Astrocyte (in vitro differentiated cells and primary cell): Measurements from ENCODE around the gene XPNPEP1. TPM values are rescaled to one million over a fixed set of nuclear protein-coding genes. Genes with fewer than 3 reads are reported as not detected.

ENCODE experiments used
- DNase-seq: peaks from one replicate; pipeline ENCODE4 v3.0.0-alpha.2; 2010; ENCODE audit warnings: low read depth
- FAIRE-seq: peaks from 2 replicates; lab custom pipeline; 2011; peaks lifted over from hg19 to GRCh38; lab: Jason Lieb, UNC
- H2AFZ ChIP-seq: 2 replicates; pipeline ENCODE4 v1.6.0; 2012; ENCODE audit warnings: low read depth, low read length, inconsistent platforms
- H3K27ac ChIP-seq: 2 replicates; pipeline ENCODE4 v1.5.1; 2011; ENCODE audit warnings: low read depth, low read length, inconsistent platforms
- H3K27me3 ChIP-seq: 2 replicates; pipeline ENCODE4 v1.6.0; 2011; ENCODE audit warnings: low read length, inconsistent platforms; ENCODE audit not compliant: insufficient read depth
- H3K36me3 ChIP-seq: 2 replicates; pipeline ENCODE4 v1.5.1; 2011; ENCODE audit warnings: low read length, inconsistent platforms; ENCODE audit not compliant: insufficient read depth
- H3K4me1 ChIP-seq: 2 replicates; pipeline ENCODE4 v1.5.1; 2011; ENCODE audit warnings: low read length, inconsistent platforms; ENCODE audit not compliant: insufficient read depth
- H3K4me2 ChIP-seq: 2 replicates; pipeline ENCODE4 v1.6.0; 2012; ENCODE audit warnings: low read length, inconsistent platforms
- H3K4me3 ChIP-seq: 2 replicates; pipeline ENCODE4 v1.5.1; 2011; ENCODE audit warnings: low read depth, mild to moderate bottlenecking, low read length, inconsistent platforms; ENCODE audit not compliant: insufficient read depth
- H3K79me2 ChIP-seq: 2 replicates; pipeline ENCODE4 v1.6.0; 2012; ENCODE audit warnings: mild to moderate bottlenecking, low read length, inconsistent platforms; ENCODE audit not compliant: insufficient read depth
- H3K9ac ChIP-seq: 2 replicates; pipeline ENCODE4 v1.6.0; 2012; ENCODE audit warnings: mild to moderate bottlenecking, low read length, inconsistent platforms
- H3K9me3 ChIP-seq: 2 replicates; pipeline ENCODE4 v1.5.1; 2012; ENCODE audit warnings: low read depth, mild to moderate bottlenecking, low read length, inconsistent platforms; ENCODE audit not compliant: insufficient read depth
- H4K20me1 ChIP-seq: 2 replicates; pipeline ENCODE4 v1.6.0; 2012; ENCODE audit warnings: low read length, inconsistent platforms; ENCODE audit not compliant: insufficient read depth
- H3K27ac Mint-ChIP-seq: one replicate; pipeline ENCODE4 v1.8.0; 2021; ENCODE audit warnings: mild to moderate bottlenecking, mixed read lengths; ENCODE audit not compliant: unreplicated experiment
- H3K27me3 Mint-ChIP-seq: one replicate; pipeline ENCODE4 v1.8.0; 2021; ENCODE audit warnings: low read depth, mixed read lengths; ENCODE audit not compliant: unreplicated experiment
- H3K36me3 Mint-ChIP-seq: one replicate; pipeline ENCODE4 v1.8.0; 2021; ENCODE audit warnings: low read depth, mixed read lengths; ENCODE audit not compliant: unreplicated experiment
- H3K4me1 Mint-ChIP-seq: one replicate; pipeline ENCODE4 v1.8.0; 2021; ENCODE audit warnings: low read depth, mixed read lengths; ENCODE audit not compliant: unreplicated experiment
- H3K4me3 Mint-ChIP-seq: one replicate; pipeline ENCODE4 v1.8.0; 2021; ENCODE audit warnings: mild to moderate bottlenecking, moderate library complexity, mixed read lengths; ENCODE audit not compliant: unreplicated experiment
- H3K9me3 Mint-ChIP-seq: one replicate; pipeline ENCODE4 v1.8.0; 2021; ENCODE audit warnings: mild to moderate bottlenecking, mixed read lengths; ENCODE audit not compliant: unreplicated experiment
- EZH2 ChIP-seq: IDR thresholded peaks from 2 replicates; pipeline ENCODE4 v1.6.1; 2012; ENCODE audit warnings: mild to moderate bottlenecking, low read length, inconsistent platforms; ENCODE audit not compliant: insufficient read depth
- total RNA-seq: library from RNA; stranded (reverse); gene quantifications from 2 replicates; pipeline ENCODE4 v1.2.1, GENCODE V29; 2021
- TF ChIP-seq, protein P1 (sequence below): IDR thresholded peaks from 2 replicates; pipeline ENCODE4 v1.5.1; 2011; ENCODE audit warnings: low read depth, mild to moderate bottlenecking, inconsistent platforms, low read length, moderate library complexity; ENCODE audit not compliant: insufficient read depth

The XPNPEP1 gene
- total RNA-seq, 1 donor from 2014 or later, result 100 TPM

DNA sequence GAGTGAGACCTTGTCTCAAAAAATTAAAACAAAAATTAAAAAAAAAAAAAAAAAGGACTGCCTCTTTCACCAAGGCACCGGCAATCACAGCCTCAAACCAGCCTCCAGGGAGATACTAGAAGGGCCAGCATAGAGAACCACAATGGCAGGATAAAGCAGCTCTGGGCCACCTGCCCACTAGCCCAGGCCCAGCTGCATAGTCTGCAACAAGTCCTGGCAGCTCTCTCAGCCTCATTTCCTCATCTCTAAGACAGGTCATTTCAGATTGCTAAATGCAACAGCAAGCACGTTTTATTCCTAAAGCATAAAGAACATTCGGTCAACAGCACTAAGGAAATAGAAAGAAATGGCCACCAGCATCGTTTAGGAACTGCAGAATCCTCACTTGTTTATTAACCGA is 28.8 kb downstream of the XPNPEP1 start:
- peaks cover 32% of the 10 kb centered on the region for H3K36me3 Mint-ChIP-seq
- Histone ChIP-seq H3K27me3 (no peaks in the 10 kb centered on the region), H3K79me2 (peaks cover 36% of the 10 kb centered on the region), H4K20me1 (peaks cover 23% of the 10 kb centered on the region), H3K4me2 (peak overlapping the region; percentile 52), H3K9ac (no peak overlapping the region), H3K9me3 (no peaks in the 10 kb centered on the region), H3K4me3 (no peak overlapping the region), H3K4me1 (peaks cover 67% of the 10 kb centered on the region), H3K36me3 (peaks cover 7% of the 10 kb centered on the region), H2AFZ (no peak overlapping the region), H3K27ac (peak overlapping the region; percentile 47)
- peaks cover 57% of the 10 kb centered on the region for H3K4me1 Mint-ChIP-seq
- H3K4me3 Mint-ChIP-seq, result no peak overlapping the region
- H3K9me3 Mint-ChIP-seq, result no peaks in the 10 kb centered on the region
- peak overlapping the region; percentile 95 for H3K27ac Mint-ChIP-seq
- TF ChIP-seq, protein P1, sequence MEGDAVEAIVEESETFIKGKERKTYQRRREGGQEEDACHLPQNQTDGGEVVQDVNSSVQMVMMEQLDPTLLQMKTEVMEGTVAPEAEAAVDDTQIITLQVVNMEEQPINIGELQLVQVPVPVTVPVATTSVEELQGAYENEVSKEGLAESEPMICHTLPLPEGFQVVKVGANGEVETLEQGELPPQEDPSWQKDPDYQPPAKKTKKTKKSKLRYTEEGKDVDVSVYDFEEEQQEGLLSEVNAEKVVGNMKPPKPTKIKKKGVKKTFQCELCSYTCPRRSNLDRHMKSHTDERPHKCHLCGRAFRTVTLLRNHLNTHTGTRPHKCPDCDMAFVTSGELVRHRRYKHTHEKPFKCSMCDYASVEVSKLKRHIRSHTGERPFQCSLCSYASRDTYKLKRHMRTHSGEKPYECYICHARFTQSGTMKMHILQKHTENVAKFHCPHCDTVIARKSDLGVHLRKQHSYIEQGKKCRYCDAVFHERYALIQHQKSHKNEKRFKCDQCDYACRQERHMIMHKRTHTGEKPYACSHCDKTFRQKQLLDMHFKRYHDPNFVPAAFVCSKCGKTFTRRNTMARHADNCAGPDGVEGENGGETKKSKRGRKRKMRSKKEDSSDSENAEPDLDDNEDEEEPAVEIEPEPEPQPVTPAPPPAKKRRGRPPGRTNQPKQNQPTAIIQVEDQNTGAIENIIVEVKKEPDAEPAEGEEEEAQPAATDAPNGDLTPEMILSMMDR, result no peak
- no peak for TF ChIP-seq EZH2
- DNase-seq (peak; percentile 90), FAIRE-seq (no peak)
- no peaks in the 10 kb centered on the region for H3K27me3 Mint-ChIP-seq

GRCh38 chr10:109893386-109893785 is 29.9 kb downstream of the XPNPEP1 start:
- Mint-ChIP-seq H3K9me3 (no peaks in the 10 kb centered on the region), H3K27ac (peak overlapping the region; percentile 91), H3K4me3 (no peak overlapping the region), H3K27me3 (no peaks in the 10 kb centered on the region), H3K4me1 (peaks cover 60% of the 10 kb centered on the region), H3K36me3 (peaks cover 34% of the 10 kb centered on the region)
- Histone ChIP-seq H3K27ac (peak overlapping the region; percentile 59), H3K4me3 (no peak overlapping the region), H3K9me3 (no peaks in the 10 kb centered on the region), H3K79me2 (peaks cover 25% of the 10 kb centered on the region), H3K36me3 (peaks cover 7% of the 10 kb centered on the region), H4K20me1 (peaks cover 16% of the 10 kb centered on the region), H3K9ac (peak overlapping the region; percentile 66), H3K27me3 (no peaks in the 10 kb centered on the region), H3K4me1 (peaks cover 58% of the 10 kb centered on the region), H3K4me2 (peak overlapping the region; percentile 55), H2AFZ (no peak overlapping the region)
- FAIRE-seq, result no peak
- DNase-seq, result no peak
- no peak for TF ChIP-seq EZH2
- TF ChIP-seq, protein P1, result no peak

- H3K27me3 Mint-ChIP-seq, result no peaks in the 10 kb centered on the region
- H3K27ac Mint-ChIP-seq, result peak overlapping the region; percentile 91
- H3K36me3 Mint-ChIP-seq, result peaks cover 30% of the 10 kb centered on the region
- H3K36me3 ChIP-seq, result peaks cover 7% of the 10 kb centered on the region
- H3K4me3 Mint-ChIP-seq, result no peak overlapping the region
- H3K4me1 ChIP-seq, result peaks cover 58% of the 10 kb centered on the region
- peaks cover 20% of the 10 kb centered on the region for H3K79me2 ChIP-seq
- peaks cover 60% of the 10 kb centered on the region for H3K4me1 Mint-ChIP-seq
- H3K4me3 ChIP-seq, result no peak overlapping the region
- peak overlapping the region; percentile 66 for H3K9ac ChIP-seq
- DNase-seq (peak; percentile 77), FAIRE-seq (no peak)
- no peaks in the 10 kb centered on the region for H3K27me3 ChIP-seq
- H3K27ac ChIP-seq, result peak overlapping the region; percentile 59
- H3K9me3 ChIP-seq, result no peaks in the 10 kb centered on the region
- peaks cover 12% of the 10 kb centered on the region for H4K20me1 ChIP-seq
- peak overlapping the region; percentile 55 for H3K4me2 ChIP-seq
- peak overlapping the region; percentile 21 for H2AFZ ChIP-seq
- TF ChIP-seq, protein P1, result no peak
- no peak for TF ChIP-seq EZH2
- no peaks in the 10 kb centered on the region for H3K9me3 Mint-ChIP-seq
Measured at GRCh38 chr10:109892931-109893330, 30.4 kb downstream of the XPNPEP1 start.
